Vagina (tissue), 2 donors: ENCODE measurements around the gene IQGAP3.

Source experiments
- POLR2A ChIP-seq, 2 donors: fragments of 450-650 bp; IDR thresholded peaks; one replicate each; pipeline ENCODE4 v1.6.1; 2017; ENCODE audit warnings: antibody characterized with exemption in 2 of 2, mild to moderate bottlenecking in 2 of 2, moderate library complexity in 2 of 2
- TF ChIP-seq, protein P1 (sequence below), 3 experiments: fragments of 450-650 bp in 2 of 3; fragments of 200-600 bp in 1 of 3; sonication (generic) in 1 of 3; IDR thresholded peaks; one replicate each; pipeline ENCODE4 v1.5.1; 2017 to 2019; ENCODE audit warnings: antibody characterized with exemption in 3 of 3, mild to moderate bottlenecking in 2 of 3, moderate library complexity in 2 of 3

- TF ChIP-seq, protein P1, sequence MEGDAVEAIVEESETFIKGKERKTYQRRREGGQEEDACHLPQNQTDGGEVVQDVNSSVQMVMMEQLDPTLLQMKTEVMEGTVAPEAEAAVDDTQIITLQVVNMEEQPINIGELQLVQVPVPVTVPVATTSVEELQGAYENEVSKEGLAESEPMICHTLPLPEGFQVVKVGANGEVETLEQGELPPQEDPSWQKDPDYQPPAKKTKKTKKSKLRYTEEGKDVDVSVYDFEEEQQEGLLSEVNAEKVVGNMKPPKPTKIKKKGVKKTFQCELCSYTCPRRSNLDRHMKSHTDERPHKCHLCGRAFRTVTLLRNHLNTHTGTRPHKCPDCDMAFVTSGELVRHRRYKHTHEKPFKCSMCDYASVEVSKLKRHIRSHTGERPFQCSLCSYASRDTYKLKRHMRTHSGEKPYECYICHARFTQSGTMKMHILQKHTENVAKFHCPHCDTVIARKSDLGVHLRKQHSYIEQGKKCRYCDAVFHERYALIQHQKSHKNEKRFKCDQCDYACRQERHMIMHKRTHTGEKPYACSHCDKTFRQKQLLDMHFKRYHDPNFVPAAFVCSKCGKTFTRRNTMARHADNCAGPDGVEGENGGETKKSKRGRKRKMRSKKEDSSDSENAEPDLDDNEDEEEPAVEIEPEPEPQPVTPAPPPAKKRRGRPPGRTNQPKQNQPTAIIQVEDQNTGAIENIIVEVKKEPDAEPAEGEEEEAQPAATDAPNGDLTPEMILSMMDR (IDR thresholded peaks at IDR 0.05): no peak
- no peak for TF ChIP-seq POLR2A (IDR thresholded peaks at IDR 0.05)
These were observed 28.4 kb upstream of the IQGAP3 start for GRCh38 chr1:156600733-156601121.
